ENCODE measurements around the gene MUC6.
A peak's percentile ranks its signal among the peaks of the same experiment; 100 is the strongest.

MUC6 gene

GRCh38 chr11:1069740-1070139 lies 33.2 kb upstream of the MUC6 start:
- Histone ChIP-seq H3K4me3 (ENCODE audit: low read depth, low read length) (no peak overlapping the region), H3K4me1 (ENCODE audit: control insufficient read depth, insufficient read depth, low read length) (no peaks in the 10 kb centered on the region), H3K27ac (ENCODE audit: extremely low read depth, low read depth, low read length) (no peak overlapping the region), H3K9me3 (ENCODE audit: control insufficient read depth, insufficient read depth, low read depth, low read length) (no peaks in the 10 kb centered on the region), H3K36me3 (ENCODE audit: control insufficient read depth in 2 of 2, insufficient read depth in 1 of 2, low read length in 2 of 2) (no peaks in the 10 kb centered on the region)
- ChIA-PET POLR2A (no interaction called here), CTCF (no interaction called here)
- TF ChIP-seq ZNF366 (tag by site-specific recombination; conservative IDR thresholded peaks at IDR 0.05) (peak; percentile 98), ZBTB17 (tag by site-specific recombination; IDR thresholded peaks at IDR 0.05) (peak; percentile 91), ZNF791 (tag by site-specific recombination; IDR thresholded peaks at IDR 0.05) (no peak), ZFHX2 (tag by site-specific recombination; conservative IDR thresholded peaks at IDR 0.05) (peak; percentile 20; the same call in 1 of the 2 replicates)

GRCh38 chr11:1067812-1068496 lies 31.4 kb upstream of the MUC6 start:
- POLR2A ChIA-PET, result no interaction called here

GRCh38 chr11:1064167-1064566 lies 27.6 kb upstream of the MUC6 start:
- no peak overlapping the region for H3K27ac ChIP-seq (ENCODE audit: extremely low read depth, low read depth, low read length)
- POLR2A ChIA-PET, result no interaction called here
- H3K4me1 ChIP-seq (ENCODE audit: control insufficient read depth, insufficient read depth, low read length), result no peaks in the 10 kb centered on the region
- CTCF ChIA-PET, result no interaction called here
- H3K4me3 ChIP-seq (ENCODE audit: low read depth, low read length), result no peak overlapping the region
- H3K36me3 ChIP-seq (ENCODE audit: control insufficient read depth in 2 of 2, insufficient read depth in 1 of 2, low read length in 2 of 2), result no peaks in the 10 kb centered on the region
- no peak for TF ChIP-seq ZNF148 (tag by site-specific recombination; IDR thresholded peaks at IDR 0.05; ENCODE audit: borderline replicate concordance)
- TF ChIP-seq ATF2 (tag by site-specific recombination; IDR thresholded peaks at IDR 0.05; ENCODE audit: low read depth), result peak; percentile 53; the same call in 1 of the 2 replicates
- no peaks in the 10 kb centered on the region for H3K9me3 ChIP-seq (ENCODE audit: control insufficient read depth, insufficient read depth, low read depth, low read length)

More at GRCh38 chr11:1067812-1068496, 31.4 kb upstream of the MUC6 start:
- Histone ChIP-seq H3K4me1 (ENCODE audit: control insufficient read depth, insufficient read depth, low read length) (no peaks in the 10 kb centered on the region), H3K9me3 (ENCODE audit: control insufficient read depth, insufficient read depth, low read depth, low read length) (no peaks in the 10 kb centered on the region), H3K36me3 (ENCODE audit: control insufficient read depth in 2 of 2, insufficient read depth in 1 of 2, low read length in 2 of 2) (no peaks in the 10 kb centered on the region), H3K4me3 (ENCODE audit: low read depth, low read length) (no peak overlapping the region), H3K27ac (ENCODE audit: extremely low read depth, low read depth, low read length) (no peak overlapping the region)
- TF ChIP-seq ZNF18 (tag by site-specific recombination; IDR thresholded peaks at IDR 0.05), result no peak
- no peak for TF ChIP-seq ZFHX2 (tag by site-specific recombination; conservative IDR thresholded peaks at IDR 0.05)
- no peak for TF ChIP-seq ZBTB48 (tag by site-specific recombination; IDR thresholded peaks at IDR 0.05)
- no peak for TF ChIP-seq ZNF2 (tag by site-specific recombination; IDR thresholded peaks at IDR 0.05)
- no peak for TF ChIP-seq ZNF146 (tag by site-specific recombination; IDR thresholded peaks at IDR 0.05)
- TF ChIP-seq ZNF660 (tag by site-specific recombination; IDR thresholded peaks at IDR 0.05), result no peak
- TF ChIP-seq GLI4 (tag by site-specific recombination; IDR thresholded peaks at IDR 0.05), result no peak
- CTCF ChIA-PET, result no interaction called here
